HL-60/S4 treated with retinoic acid at 250 ng/mL for 4 days and 3 days (cell line): ENCODE results near the gene RBM42.
"Not testable (repeated sequence)": the region's sequence is repeated elsewhere in the genome, so short reads cannot be mapped to it uniquely, and the experiment has no call there.

Source experiments
- in situ Hi-C: fragments of 300-500 bp; cut with MboI; formaldehyde crosslinking; loops from 2 replicates; pipeline ENCODE4 v1.7.0; 2022; ENCODE audit warnings: low sequenced_read_pairs

The RBM42 gene

DNA sequence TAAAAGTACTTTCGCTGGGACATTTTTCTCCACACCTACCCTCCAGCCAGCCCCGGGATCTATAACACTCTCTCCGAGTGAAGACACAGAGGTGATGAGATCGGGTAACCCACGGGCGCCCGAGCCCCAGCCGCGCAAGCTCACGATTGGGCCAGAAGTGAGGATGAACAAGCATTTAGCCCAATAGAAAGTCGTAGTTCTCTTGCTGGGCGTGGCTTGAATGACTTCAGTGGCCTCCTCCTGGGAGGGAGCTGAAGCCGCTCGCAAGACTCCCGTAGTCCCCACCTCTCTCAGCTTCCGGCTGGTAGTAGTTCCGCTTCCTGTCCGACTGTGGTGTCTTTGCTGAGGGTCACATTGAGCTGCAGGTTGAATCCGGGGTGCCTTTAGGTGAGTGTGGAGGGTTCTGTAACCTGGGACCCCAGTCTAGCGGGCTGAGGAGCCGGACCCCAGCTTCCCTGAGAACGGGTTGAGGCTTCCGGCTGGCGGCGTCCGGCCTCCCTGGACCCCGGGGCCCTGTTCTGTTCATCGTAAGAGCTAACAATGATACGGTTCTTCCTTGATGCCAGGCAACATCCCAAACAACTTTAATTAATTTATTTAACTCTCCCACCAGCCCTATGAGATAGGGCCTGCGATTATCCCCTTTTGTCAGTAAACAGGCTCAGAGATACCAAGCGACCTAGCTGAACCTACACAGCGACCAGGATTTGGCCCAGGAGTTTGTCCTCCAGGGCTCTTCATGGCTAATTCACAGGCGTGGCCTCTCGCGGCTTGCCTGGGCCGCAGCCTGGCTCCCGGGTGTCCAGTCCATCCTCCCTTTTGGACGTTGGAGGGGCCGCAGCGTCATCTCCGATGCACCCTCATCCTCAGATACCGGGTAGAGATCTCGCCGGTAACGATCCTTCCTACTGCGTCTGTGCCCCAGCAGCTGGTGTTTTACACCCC is 19.5 kb downstream of the RBM42 start, which contains the start of gene COX6B1:
COX6B1 (plus strand) TSS at position 307 of the 945 bp plus-strand sequence. CDS start 2,921 bp downstream, outside the sequence.
- in situ Hi-C loops: no loop called here

GRCh38 chr19:35650581-35650980 is 21.7 kb downstream of the RBM42 start:
- in situ Hi-C loops: no loop called here

- in situ Hi-C loops: not testable (repeated sequence)
Observed at GRCh38 chr19:35654828-35655227, 26.0 kb downstream of the RBM42 start.

- in situ Hi-C loops: no loop called here
Observed at GRCh38 chr19:35655600-35655999, 26.8 kb downstream of the RBM42 start.

DNA sequence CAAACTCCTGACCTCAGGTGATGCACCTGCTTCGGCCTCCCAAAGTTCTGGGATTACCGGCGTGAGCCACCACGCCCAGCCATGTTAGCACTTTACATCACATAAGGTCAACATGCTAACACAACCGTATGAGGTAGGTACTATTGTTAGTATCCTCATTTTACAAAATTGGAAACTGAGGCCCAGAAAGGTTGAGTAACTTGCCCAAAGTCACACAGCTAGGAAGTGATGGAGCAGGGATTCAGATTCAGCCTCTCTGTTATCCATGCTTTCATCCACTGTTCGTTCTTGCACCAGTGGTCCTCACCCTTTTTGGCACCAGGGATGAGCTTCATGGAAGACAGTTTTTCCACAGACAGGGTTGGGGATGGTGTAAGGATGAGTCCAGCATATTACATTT is 27.9 kb downstream of the RBM42 start:
- in situ Hi-C loops: no loop called here

GRCh38 chr19:35657904-35658700 is 29.3 kb downstream of the RBM42 start:
- in situ Hi-C loops: no loop called here

- in situ Hi-C loops: no loop called here
Observed at GRCh38 chr19:35661995-35662340, 33.1 kb downstream of the RBM42 start.

GRCh38 chr19:35663981-35664380 is 35.1 kb downstream of the RBM42 start:
- in situ Hi-C loops: no loop called here

GRCh38 chr19:35665157-35665556 is 36.3 kb downstream of the RBM42 start:
- in situ Hi-C loops: no loop called here

DNA sequence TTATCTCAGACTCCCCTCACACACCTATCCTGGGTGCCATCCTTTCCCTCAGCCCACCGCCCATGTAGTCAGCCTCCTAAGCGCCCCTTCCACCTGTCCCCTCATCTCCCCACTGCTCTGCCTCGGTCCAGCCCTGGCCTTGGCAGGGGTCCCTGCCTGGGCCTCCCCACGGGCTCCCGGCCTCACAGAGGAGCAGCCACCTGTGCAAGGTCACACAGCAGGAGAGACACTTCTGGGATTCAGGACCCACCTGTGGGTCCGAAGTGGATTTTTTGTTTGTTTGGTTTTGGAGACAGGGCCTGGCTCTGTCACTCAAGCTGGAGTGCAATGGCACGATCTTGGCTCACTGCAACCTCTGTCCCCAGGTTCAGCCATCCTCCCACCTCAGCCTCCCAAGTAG is 36.8 kb downstream of the RBM42 start:
- in situ Hi-C loops: no loop called here

DNA sequence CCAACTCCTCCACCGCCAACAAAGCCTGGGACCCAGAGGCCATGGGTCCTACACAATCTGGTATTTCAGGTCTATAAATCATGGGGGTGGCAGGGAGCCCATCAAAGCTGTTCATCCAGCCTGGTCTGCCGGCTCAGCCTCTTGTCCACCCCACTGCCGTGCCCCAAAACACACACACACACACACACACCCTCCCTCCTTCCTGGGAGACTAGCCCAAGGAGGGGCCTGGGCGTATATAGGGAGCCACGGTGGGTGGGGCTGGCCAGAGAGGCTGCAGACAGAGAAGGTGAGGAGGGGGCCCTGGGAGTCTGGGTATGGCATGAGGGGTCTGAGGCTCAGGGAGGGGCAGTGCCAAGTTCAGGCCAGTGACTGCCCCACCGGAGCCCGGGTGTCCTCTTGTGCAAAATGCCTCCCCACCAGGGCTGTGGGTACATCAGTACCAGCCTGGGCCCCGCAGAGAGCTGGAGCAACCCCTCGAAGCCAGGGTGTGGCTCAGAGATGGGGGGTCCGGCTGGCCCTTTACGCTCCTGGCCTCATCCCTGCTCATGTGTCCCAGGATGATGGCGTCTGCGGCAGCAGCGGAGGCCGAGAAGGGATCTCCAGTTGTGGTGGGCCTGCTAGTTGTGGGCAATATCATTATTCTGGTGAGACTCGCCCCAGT is 37.5 kb downstream of the RBM42 start, which contains the start of gene UPK1A:
UPK1A (plus strand) TSS at position 267 of the 663 bp plus-strand sequence; CDS start at position 563, 296 bp downstream.
- in situ Hi-C loops: no loop called here

GRCh38 chr19:35669566-35669965 is 40.7 kb downstream of the RBM42 start:
- in situ Hi-C loops: no loop called here

DNA sequence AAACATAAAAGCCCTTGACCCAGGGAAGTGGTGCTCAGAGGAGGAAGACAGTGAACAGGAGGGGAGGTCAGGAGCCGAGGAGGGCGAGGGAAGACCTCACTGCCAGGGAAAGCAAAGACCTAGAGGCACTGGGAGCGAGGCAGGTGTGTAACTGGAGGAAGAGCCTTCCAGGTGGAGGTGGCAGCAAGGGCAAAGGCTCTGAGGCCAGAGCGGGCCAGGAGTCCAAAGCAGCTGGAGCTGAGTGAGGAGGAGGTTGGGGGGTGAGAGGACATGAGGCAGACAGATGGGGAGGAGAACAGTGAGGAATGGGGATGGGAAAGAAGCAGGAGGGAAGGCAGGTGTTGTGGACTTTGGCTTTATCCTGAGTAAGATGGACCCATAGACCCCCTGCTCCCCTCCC is 41.1 kb downstream of the RBM42 start:
- in situ Hi-C loops: no loop called here

DNA sequence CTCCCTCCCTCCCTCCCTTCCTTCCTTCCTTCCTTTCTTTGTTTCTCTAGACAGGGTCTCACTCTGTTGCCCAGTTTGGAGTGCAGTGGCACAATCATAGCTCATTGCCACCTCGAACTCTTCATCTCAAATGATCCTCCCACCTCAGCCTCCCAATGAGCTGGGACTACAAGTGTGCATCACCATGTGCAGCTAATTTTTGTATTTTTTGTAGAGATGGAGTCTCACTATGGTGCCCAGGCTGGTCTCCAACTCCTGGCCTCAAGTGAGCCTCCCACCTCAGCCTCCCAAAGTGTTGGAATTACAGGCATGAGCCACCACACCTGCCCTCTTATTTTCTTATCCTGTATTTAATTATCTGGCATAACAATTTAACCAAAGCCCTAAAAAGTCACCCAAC is 41.9 kb downstream of the RBM42 start:
- in situ Hi-C loops: no loop called here

DNA sequence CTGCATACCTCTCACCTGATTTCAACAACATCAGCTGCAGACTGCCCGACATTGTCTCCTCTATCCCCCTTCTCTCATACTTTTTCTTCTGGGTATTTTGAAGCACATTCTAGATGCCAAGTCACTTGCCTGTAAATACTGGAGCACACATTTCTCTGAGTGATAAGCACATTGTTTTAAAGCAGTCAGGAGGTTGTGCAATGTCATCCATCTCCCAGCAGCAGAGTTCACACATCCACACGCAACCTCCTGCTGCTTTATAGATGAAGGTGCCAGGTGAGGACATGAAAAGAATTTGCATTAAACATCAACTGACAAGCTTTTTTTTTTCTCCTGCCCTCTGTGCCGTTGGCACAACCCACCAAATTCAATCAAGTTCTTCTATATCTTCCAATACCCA is 43.0 kb downstream of the RBM42 start:
- in situ Hi-C loops: no loop called here

DNA sequence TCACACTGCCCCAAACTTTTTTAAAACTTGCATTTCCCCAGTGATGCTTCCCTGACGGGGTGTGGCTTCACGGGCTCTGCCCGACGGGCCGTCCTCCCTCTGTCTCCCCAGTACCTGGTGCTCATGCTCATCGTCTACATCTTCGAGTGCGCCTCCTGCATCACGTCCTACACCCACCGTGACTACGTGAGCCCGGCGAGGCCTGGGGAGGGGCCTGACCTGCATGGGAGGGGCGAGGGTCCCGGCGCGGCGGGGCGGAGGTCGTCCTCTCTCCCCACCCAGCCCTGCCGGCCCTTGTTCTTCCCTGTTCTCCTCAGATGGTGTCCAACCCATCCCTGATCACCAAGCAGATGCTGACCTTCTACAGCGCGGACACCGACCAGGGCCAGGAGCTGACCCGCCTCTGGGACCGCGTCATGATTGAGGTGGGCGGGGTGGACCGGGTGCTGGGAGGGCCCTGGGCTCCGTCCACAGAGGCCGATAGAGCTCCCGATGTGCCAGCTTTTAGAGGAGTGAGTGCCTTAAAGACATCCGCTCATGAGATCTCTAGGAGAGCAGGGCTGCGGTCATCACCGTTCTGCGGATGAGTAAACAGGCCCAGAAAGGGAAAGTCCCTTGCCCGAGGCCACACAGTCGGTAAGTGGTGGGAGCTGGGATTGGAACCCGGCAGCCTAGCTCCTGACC is 44.4 kb downstream of the RBM42 start:
- in situ Hi-C loops: no loop called here

GRCh38 chr19:35675589-35676140 is 46.8 kb downstream of the RBM42 start:
- in situ Hi-C loops: no loop called here
